Measurements from ENCODE around the gene GP5.

DNA sequence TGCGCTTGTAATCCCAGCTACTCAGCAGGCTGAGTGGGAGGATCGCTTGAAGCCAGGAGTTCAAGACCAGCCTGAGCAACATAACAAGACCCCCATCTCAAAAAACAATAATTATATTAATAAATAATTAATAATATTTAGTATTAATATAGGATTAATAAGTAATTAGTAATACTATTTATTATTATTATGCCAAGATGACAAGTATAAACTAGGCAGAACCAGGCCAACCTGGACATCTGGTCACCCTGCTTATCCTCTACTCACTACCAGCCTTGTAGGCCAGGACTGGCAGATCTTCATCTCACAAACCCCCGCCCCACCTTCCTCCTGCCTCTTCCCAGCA is 48.4 kb downstream of the GP5 start:
- TF ChIP-seq, protein P1, sequence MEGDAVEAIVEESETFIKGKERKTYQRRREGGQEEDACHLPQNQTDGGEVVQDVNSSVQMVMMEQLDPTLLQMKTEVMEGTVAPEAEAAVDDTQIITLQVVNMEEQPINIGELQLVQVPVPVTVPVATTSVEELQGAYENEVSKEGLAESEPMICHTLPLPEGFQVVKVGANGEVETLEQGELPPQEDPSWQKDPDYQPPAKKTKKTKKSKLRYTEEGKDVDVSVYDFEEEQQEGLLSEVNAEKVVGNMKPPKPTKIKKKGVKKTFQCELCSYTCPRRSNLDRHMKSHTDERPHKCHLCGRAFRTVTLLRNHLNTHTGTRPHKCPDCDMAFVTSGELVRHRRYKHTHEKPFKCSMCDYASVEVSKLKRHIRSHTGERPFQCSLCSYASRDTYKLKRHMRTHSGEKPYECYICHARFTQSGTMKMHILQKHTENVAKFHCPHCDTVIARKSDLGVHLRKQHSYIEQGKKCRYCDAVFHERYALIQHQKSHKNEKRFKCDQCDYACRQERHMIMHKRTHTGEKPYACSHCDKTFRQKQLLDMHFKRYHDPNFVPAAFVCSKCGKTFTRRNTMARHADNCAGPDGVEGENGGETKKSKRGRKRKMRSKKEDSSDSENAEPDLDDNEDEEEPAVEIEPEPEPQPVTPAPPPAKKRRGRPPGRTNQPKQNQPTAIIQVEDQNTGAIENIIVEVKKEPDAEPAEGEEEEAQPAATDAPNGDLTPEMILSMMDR (IDR thresholded peaks at IDR 0.05), result no peak
- no peak for TF ChIP-seq EZH2 (IDR thresholded peaks at IDR 0.05; ENCODE audit: borderline replicate concordance, insufficient read depth, low read depth, low read length, poor library complexity, severe bottlenecking)
